Measurements from ENCODE around the gene KCNC1.

Gene KCNC1

GRCh38 chr11:17786824-17787525, 52.4 kb downstream of the KCNC1 start:
- TF ChIP-seq CTCF (IDR thresholded peaks at IDR 0.05; ENCODE audit: control extremely low read depth, extremely low read depth, low read depth, missing control alignments) = no peak
- ChIA-PET POLR2A (interaction anchor here (0.6 kb wide), 1 partner anchor 53 kb away, joined by 3 read pairs; no protein-coding TSS in a partner anchor), CTCF (interaction anchor here (1.0 to 1.5 kb wide), 2 partner anchors 64 to 194 kb away, joined by 3 to 4 read pairs; no protein-coding TSS in a partner anchor)
- DNase-seq (ENCODE audit: extremely low spot score) = no peak

- ChIA-PET CTCF (no interaction called here), POLR2A (no interaction called here)
- DNase-seq (ENCODE audit: extremely low spot score) = no peak
- no peak for TF ChIP-seq CTCF (IDR thresholded peaks at IDR 0.05; ENCODE audit: control extremely low read depth, extremely low read depth, low read depth, missing control alignments)
These were observed 53.5 kb downstream of the KCNC1 start for GRCh38 chr11:17788084-17788483.

GRCh38 chr11:17790453-17790852, 55.9 kb downstream of the KCNC1 start:
- POLR2A ChIA-PET = no interaction called here
- CTCF ChIA-PET = no interaction called here
- no peak for TF ChIP-seq CTCF (IDR thresholded peaks at IDR 0.05; ENCODE audit: control extremely low read depth, extremely low read depth, low read depth, missing control alignments)
- DNase-seq (ENCODE audit: extremely low spot score) = no peak

- POLR2A ChIA-PET = no interaction called here
- no peak for DNase-seq (ENCODE audit: extremely low spot score)
- no peak for TF ChIP-seq CTCF (IDR thresholded peaks at IDR 0.05; ENCODE audit: control extremely low read depth, extremely low read depth, low read depth, missing control alignments)
- CTCF ChIA-PET = interaction anchor here (1.4 kb wide), 1 partner anchor 60 kb away, joined by 4 read pairs; no protein-coding TSS in a partner anchor
These were observed 56.6 kb downstream of the KCNC1 start for GRCh38 chr11:17791144-17791543.

GRCh38 chr11:17792161-17792560, 57.6 kb downstream of the KCNC1 start:
- TF ChIP-seq CTCF (IDR thresholded peaks at IDR 0.05; ENCODE audit: control extremely low read depth, extremely low read depth, low read depth, missing control alignments) = no peak
- ChIA-PET CTCF (interaction anchor here (1.0 to 1.8 kb wide), 6 partner anchors 23 to 61 kb away, joined by 3 to 7 read pairs (median 4); no protein-coding TSS in a partner anchor), POLR2A (no interaction called here)
- DNase-seq (ENCODE audit: extremely low spot score) = no peak

- DNase-seq (ENCODE audit: extremely low spot score) = no peak
- CTCF ChIA-PET = interaction anchor here (1.1 to 1.8 kb wide), 3 partner anchors 19 to 185 kb away, joined by 3 to 7 read pairs (median 3); no protein-coding TSS in a partner anchor
- POLR2A ChIA-PET = no interaction called here
- TF ChIP-seq CTCF (IDR thresholded peaks at IDR 0.05; ENCODE audit: control extremely low read depth, extremely low read depth, low read depth, missing control alignments) = no peak
These were observed 59.1 kb downstream of the KCNC1 start for GRCh38 chr11:17793642-17794170.
